SH-SY5Y (cell line): ENCODE data around the gene VPS16.

Experiments used
- GATA2 ChIP-seq: IDR thresholded peaks from 2 replicates; pipeline ENCODE4 v1.6.1; 2011; ENCODE audit warnings: mild to moderate bottlenecking, low read depth, low read length
- GATA3 ChIP-seq: IDR thresholded peaks from 2 replicates; pipeline ENCODE4 v1.6.1; 2011; ENCODE audit warnings: low read depth, mild to moderate bottlenecking, low read length, moderate library complexity

Gene VPS16

GRCh38 chr20:2883726-2884637 lies 43.4 kb downstream of the VPS16 start:
- TF ChIP-seq GATA2 (no peak), GATA3 (no peak)

- TF ChIP-seq GATA3 = no peak
- TF ChIP-seq GATA2 = no peak
These were observed 47.2 kb downstream of the VPS16 start for GRCh38 chr20:2887715-2888114.

GRCh38 chr20:2888224-2888955 lies 47.8 kb downstream of the VPS16 start:
- no peak for TF ChIP-seq GATA2

- TF ChIP-seq GATA3 = no peak
These were observed 48.7 kb downstream of the VPS16 start for GRCh38 chr20:2889209-2889608.

- TF ChIP-seq GATA2 (no peak), GATA3 (no peak)
These were observed 49.3 kb downstream of the VPS16 start for GRCh38 chr20:2889797-2890196.

GRCh38 chr20:2890742-2891141 lies 50.2 kb downstream of the VPS16 start:
- TF ChIP-seq GATA2 (no peak), GATA3 (no peak)

GRCh38 chr20:2891343-2891742 lies 50.8 kb downstream of the VPS16 start:
- TF ChIP-seq GATA3 = no peak
- no peak for TF ChIP-seq GATA2

- TF ChIP-seq GATA3 (no peak), GATA2 (no peak)
These were observed 51.8 kb downstream of the VPS16 start for GRCh38 chr20:2892376-2892775.

- TF ChIP-seq GATA2 (no peak), GATA3 (no peak)
These were observed 53.7 kb downstream of the VPS16 start for GRCh38 chr20:2894221-2894620.

GRCh38 chr20:2899243-2899642 lies 58.7 kb downstream of the VPS16 start:
- TF ChIP-seq GATA3 = no peak
- no peak for TF ChIP-seq GATA2

GRCh38 chr20:2900845-2901592 lies 60.5 kb downstream of the VPS16 start:
- TF ChIP-seq GATA3 (no peak), GATA2 (no peak)

- TF ChIP-seq GATA3 (no peak), GATA2 (no peak)
These were observed 61.7 kb downstream of the VPS16 start for GRCh38 chr20:2902291-2902690.

- TF ChIP-seq GATA2 (no peak), GATA3 (no peak)
These were observed 62.3 kb downstream of the VPS16 start for GRCh38 chr20:2902818-2903217.

- TF ChIP-seq GATA3 (no peak), GATA2 (no peak)
These were observed 63.1 kb downstream of the VPS16 start for GRCh38 chr20:2903686-2904085.
